Gastrocnemius medialis (tissue), 4 donors: ENCODE data around the gene UPK3A. TPM values are rescaled to one million over a fixed set of nuclear protein-coding genes. Genes with fewer than 3 reads are reported as not detected.

Experiments
- ATAC-seq, 2 donors: fragments of 150-250 bp; one replicate each; pipeline ENCODE4 v1.9.1; 2016
- DNase-seq, 2 donors: peaks; one replicate each; pipeline ENCODE4 v3.0.0-alpha.2; 2019
- H3K27ac ChIP-seq, 4 donors: fragments of 200-600 bp; sonication (generic); 1 replicate in 1 of 4; 2 replicates in 3 of 4; pipeline ENCODE4 v1.5.1; 2016 to 2018; ENCODE audit warnings: mild to moderate bottlenecking in 2 of 4, moderate library complexity in 1 of 4
- H3K27me3 ChIP-seq, 3 donors: fragments of 200-600 bp; sonication (generic) in 2 of 3; 1 replicate in 1 of 3; 2 replicates in 2 of 3; pipeline versions ENCODE4 v1.5.1 to v1.6.0; 2016 to 2019; ENCODE audit warnings: mild to moderate bottlenecking in 1 of 3, moderate library complexity in 1 of 3
- H3K36me3 ChIP-seq, 2 donors: fragments of 200-600 bp; sonication (generic) in 1 of 2; one replicate each; pipeline ENCODE4 v1.5.1; 2017 to 2018
- H3K4me1 ChIP-seq, 2 donors: fragments of 200-600 bp; sonication (generic) in 1 of 2; one replicate each; pipeline ENCODE4 v1.5.1; 2016 to 2017; ENCODE audit warnings: mild to moderate bottlenecking in 2 of 2
- H3K4me3 ChIP-seq, 4 donors: fragments of 200-600 bp; sonication (generic) in 3 of 4; 1 replicate in 1 of 4; 2 replicates in 3 of 4; pipeline ENCODE4 v1.5.1; 2016 to 2019; ENCODE audit warnings: mild to moderate bottlenecking in 2 of 4
- H3K9me3 ChIP-seq, 3 donors: fragments of 200-600 bp; sonication (generic) in 2 of 3; 1 replicate in 1 of 3; 2 replicates in 2 of 3; pipeline ENCODE4 v1.5.1; 2016 to 2019
- POLR2A ChIP-seq, 2 donors: fragments of 450-650 bp; IDR thresholded peaks; one replicate each; pipeline ENCODE4 v1.6.1; 2017; ENCODE audit warnings: antibody characterized with exemption in 2 of 2, mild to moderate bottlenecking in 2 of 2, moderate library complexity in 2 of 2
- in situ Hi-C, 4 donors: fragments of 200-750 bp; cut with MboI; loops; one replicate each; pipeline versions ENCODE4 v1.15.0 to v1.8.0; 2017; ENCODE audit warnings: low sequenced_read_pairs in 4 of 4
- intact Hi-C: fragments of 100-400 bp; cut with DNase I; formaldehyde crosslinking; loops from one replicate; pipeline ENCODE4 v1.15.1; 2023; ENCODE audit warnings: low total_unique reads
- total RNA-seq, 4 donors: library from RNA; depleted of rRNA; stranded (reverse); fragments of >200 nt; gene quantifications; one replicate each; pipeline versions ENCODE4 v1.1.0 to v1.2.3, GENCODE V29; 2016
- TF ChIP-seq, protein P1 (sequence below), 5 experiments: fragments of 450-650 bp in 3 of 5; fragments of 200-600 bp in 2 of 5; sonication (generic) in 2 of 5; IDR thresholded peaks in 4 of 5; conservative IDR thresholded peaks in 1 of 5; 1 replicate in 4 of 5; 2 replicates in 1 of 5; pipeline ENCODE4 v1.5.1; 2016 to 2019; ENCODE audit warnings: antibody characterized with exemption in 5 of 5, mild to moderate bottlenecking in 3 of 5, moderate library complexity in 3 of 5

UPK3A gene
- total RNA-seq, 4 donors from 2014 or later, result 0.70 to 6.4 (median 2.1) TPM

DNA sequence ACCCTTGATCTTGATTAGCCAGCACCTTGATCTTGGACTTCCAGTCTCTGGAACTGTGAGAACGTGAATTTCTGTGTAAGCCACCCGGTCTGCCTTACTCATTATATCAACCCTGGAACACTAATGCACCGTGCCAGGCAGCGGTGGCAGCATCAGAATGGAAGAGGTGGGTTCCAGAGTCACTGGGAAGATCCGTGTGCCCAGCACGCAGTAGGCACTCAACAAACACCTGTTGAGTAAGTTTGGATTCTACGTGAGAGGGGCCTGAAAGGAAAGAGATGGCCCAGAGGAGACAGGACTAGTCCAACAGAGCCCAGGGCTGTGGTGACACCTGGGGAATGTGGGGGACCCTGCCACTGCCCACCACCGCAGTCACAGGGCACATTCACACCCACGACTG, 6.6 kb upstream of the UPK3A start:
- Histone ChIP-seq H3K4me3 (no peak overlapping the region), H3K36me3 (no peaks in the 10 kb centered on the region), H3K27me3 (no peaks in the 10 kb centered on the region), H3K9me3 (no peaks in the 10 kb centered on the region), H3K4me1 (peaks cover 4 to 17% of the 10 kb centered on the region in 2 donors), H3K27ac (no peak overlapping the region)
- no peak for DNase-seq
- intact Hi-C loops, result loop anchor here (10.0 kb wide), 1 partner anchor 397 kb away; the partner anchor contains the start of gene ATXN10
- TF ChIP-seq POLR2A (IDR thresholded peaks at IDR 0.05), result no peak
- in situ Hi-C loops, result no loop called here
- no peak for ATAC-seq

DNA sequence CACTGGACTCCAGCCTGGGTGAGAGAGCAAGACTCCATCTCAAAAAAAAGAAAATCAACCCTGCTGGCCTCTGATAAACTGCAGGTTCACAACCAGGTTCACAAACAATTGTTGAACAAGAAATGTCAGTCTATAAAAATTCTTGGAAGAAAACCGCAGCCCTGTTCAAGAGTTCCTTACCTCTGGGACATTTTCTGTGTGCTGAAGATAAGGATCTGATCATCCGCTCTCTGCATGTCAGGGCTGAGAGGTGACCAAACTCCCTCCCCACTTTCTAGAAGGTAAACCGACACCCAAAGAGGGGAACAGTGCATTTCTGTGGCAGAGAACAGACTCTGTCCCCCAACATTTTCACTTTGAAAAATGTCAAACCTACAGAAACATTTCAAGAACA, 4.2 kb upstream of the UPK3A start:
- Histone ChIP-seq H3K27ac (peak overlapping the region in 1 of 4 donors; percentile 56), H3K27me3 (no peaks in the 10 kb centered on the region), H3K4me3 (no peak overlapping the region), H3K4me1 (peaks cover 7 to 15% of the 10 kb centered on the region in 2 donors), H3K9me3 (no peaks in the 10 kb centered on the region), H3K36me3 (no peaks in the 10 kb centered on the region)
- in situ Hi-C loops, result no loop called here
- intact Hi-C loops, result no loop called here
- DNase-seq, result no peak
- TF ChIP-seq, protein P1, sequence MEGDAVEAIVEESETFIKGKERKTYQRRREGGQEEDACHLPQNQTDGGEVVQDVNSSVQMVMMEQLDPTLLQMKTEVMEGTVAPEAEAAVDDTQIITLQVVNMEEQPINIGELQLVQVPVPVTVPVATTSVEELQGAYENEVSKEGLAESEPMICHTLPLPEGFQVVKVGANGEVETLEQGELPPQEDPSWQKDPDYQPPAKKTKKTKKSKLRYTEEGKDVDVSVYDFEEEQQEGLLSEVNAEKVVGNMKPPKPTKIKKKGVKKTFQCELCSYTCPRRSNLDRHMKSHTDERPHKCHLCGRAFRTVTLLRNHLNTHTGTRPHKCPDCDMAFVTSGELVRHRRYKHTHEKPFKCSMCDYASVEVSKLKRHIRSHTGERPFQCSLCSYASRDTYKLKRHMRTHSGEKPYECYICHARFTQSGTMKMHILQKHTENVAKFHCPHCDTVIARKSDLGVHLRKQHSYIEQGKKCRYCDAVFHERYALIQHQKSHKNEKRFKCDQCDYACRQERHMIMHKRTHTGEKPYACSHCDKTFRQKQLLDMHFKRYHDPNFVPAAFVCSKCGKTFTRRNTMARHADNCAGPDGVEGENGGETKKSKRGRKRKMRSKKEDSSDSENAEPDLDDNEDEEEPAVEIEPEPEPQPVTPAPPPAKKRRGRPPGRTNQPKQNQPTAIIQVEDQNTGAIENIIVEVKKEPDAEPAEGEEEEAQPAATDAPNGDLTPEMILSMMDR (IDR thresholded peaks at IDR 0.05 in 4 of 5, conservative IDR thresholded peaks at IDR 0.05 in 1 of 5), result no peak
- TF ChIP-seq POLR2A (IDR thresholded peaks at IDR 0.05), result no peak
- no peak for ATAC-seq

DNA sequence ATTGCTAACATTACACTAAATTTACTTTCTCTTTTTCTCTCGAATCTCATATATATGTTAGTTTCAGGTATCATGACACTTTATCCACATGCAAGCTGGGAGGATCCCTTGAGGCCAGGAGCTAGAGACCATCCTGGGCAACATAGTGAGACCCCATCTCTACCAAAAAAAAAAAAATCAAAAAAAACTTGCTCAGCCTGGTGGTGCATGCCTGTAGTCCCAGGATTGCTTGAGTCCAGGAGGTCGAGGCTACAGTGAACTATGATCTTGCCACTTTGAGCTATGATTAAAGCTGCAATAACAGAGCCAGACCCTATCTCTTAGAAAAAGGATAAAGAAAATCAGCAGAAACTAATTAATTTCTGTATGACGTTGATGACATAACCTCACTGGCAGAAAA, 3.7 kb upstream of the UPK3A start:
- ATAC-seq, result no peak
- H3K4me1 ChIP-seq, result peaks cover 8 to 15% of the 10 kb centered on the region in 2 donors

DNA sequence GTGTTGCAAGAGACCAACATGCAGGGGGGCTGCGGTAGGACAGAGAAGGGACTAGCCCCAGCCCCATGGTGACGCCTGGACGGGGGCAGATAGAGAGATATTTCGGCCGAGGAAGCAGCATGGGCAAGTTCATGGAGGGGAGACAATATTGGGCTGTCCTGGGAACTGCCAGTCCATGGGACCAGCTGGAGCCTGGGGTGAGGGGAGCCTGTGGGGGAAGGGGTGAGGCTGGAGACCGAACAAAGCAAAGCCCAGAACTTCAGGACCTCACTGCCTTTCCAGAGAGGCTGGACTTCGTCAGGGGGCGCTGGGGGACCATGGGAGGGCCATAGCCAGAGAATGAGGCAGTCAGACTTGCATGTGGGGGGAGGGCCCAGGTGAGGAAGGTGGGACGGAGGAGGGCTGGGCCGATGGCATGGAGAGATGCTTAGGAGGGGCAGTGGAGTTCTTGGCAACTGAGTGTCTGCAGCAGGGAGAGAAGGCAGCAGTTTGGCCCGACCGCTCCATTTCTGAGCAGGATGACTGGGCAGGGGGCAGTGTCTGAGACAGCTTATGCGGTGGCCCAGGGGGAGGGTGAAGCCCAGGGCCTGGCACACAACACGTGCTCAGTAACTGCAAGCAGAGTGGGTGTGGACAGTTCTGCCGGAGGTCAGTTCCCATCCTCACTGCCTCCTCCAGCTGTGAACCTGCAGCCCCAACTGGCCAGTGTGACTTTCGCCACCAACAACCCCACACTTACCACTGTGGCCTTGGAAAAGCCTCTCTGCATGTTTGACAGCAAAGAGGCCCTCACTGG, 712 bp downstream of the UPK3A start:
- Histone ChIP-seq H3K27me3 (no peaks in the 10 kb centered on the region), H3K27ac (peak overlapping the region; percentile 80 to 90 (median 88)), H3K4me1 (peaks cover 12 to 16% of the 10 kb centered on the region in 2 donors), H3K4me3 (peak overlapping the region; percentile 49 to 67 (median 60)), H3K9me3 (no peaks in the 10 kb centered on the region), H3K36me3 (no peaks in the 10 kb centered on the region)
- ATAC-seq, result peak; percentile 47 to 52
- in situ Hi-C loops, result no loop called here
- peak in 1 of 2 donors; percentile 38 for DNase-seq
- intact Hi-C loops, result loop anchor here (2.0 kb wide), 1 partner anchor 23 kb away; the partner anchor contains the start of gene FAM118A
- TF ChIP-seq POLR2A (IDR thresholded peaks at IDR 0.05), result no peak
- TF ChIP-seq, protein P1 (IDR thresholded peaks at IDR 0.05 in 4 of 5, conservative IDR thresholded peaks at IDR 0.05 in 1 of 5), result no peak

More for the DNA sequence above, 3.7 kb upstream of the UPK3A start:
- Histone ChIP-seq H3K4me3 (no peak overlapping the region), H3K27ac (no peak overlapping the region), H3K36me3 (no peaks in the 10 kb centered on the region), H3K27me3 (no peaks in the 10 kb centered on the region), H3K9me3 (no peaks in the 10 kb centered on the region)
- in situ Hi-C loops, result no loop called here
- DNase-seq, result no peak
- TF ChIP-seq, protein P1 (IDR thresholded peaks at IDR 0.05 in 4 of 5, conservative IDR thresholded peaks at IDR 0.05 in 1 of 5), result no peak
- TF ChIP-seq POLR2A (IDR thresholded peaks at IDR 0.05), result no peak
- intact Hi-C loops, result no loop called here

DNA sequence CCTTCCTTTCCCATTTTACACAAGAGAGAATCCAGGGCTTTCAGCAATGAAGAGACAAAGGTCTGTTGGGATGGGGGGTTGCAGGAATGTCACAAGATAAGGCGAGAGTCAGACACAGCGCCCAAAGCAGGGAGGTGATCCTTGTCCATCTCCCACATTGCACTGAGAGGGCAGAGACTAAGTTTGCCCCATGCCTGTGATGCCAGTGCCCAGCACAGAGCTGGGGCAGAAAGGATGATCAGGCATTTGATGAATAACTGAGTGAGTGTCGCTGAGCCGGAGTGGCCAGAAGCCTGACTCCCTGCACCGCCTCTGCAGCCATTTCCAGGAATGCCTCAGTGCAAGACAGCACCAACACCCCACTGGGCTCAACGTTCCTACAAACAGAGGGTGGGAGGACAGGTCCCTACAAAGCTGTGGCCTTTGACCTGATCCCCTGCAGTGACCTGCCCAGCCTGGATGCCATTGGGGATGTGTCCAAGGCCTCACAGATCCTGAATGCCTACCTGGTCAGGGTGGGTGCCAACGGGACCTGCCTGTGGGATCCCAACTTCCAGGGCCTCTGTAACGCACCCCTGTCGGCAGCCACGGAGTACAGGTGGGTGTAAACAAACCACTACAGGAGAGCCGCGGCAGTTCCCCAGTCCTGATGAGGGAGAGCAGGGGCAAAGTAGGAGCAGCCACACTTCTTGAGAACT, 2.3 kb downstream of the UPK3A start:
- H3K4me3 ChIP-seq, result no peak overlapping the region
- no peaks in the 10 kb centered on the region for H3K27me3 ChIP-seq
- TF ChIP-seq, protein P1 (IDR thresholded peaks at IDR 0.05 in 4 of 5, conservative IDR thresholded peaks at IDR 0.05 in 1 of 5), result no peak
- no peak for TF ChIP-seq POLR2A (IDR thresholded peaks at IDR 0.05)
- no peaks in the 10 kb centered on the region for H3K36me3 ChIP-seq
- intact Hi-C loops, result no loop called here
- no peak for DNase-seq
- peaks cover 19 to 20% of the 10 kb centered on the region in 2 donors for H3K4me1 ChIP-seq
- H3K9me3 ChIP-seq, result no peaks in the 10 kb centered on the region
- no peak overlapping the region for H3K27ac ChIP-seq
- in situ Hi-C loops, result no loop called here
- no peak for ATAC-seq
